Right cardiac atrium (tissue), 5 donors: ENCODE data around the gene FRK. TPM values are rescaled to one million over a fixed set of nuclear protein-coding genes. Genes with fewer than 3 reads are reported as not detected.

ENCODE experiments used
- ATAC-seq, 2 donors: fragments of 200-7000 bp; cut with Tn5 transposase; one replicate each; pipeline versions ENCODE4 v1.8.0 to v1.9.1; 2020; ENCODE audit warnings: moderate library complexity in 2 of 2, mild to moderate bottlenecking in 1 of 2
- DNase-seq, 3 donors: peaks; one replicate each; pipeline ENCODE4 v3.0.0-alpha.2; 2020
- H3K27ac ChIP-seq: one replicate; pipeline ENCODE4 v1.5.1; 2013; ENCODE audit warnings: mild to moderate bottlenecking, low read length, control low read depth, moderate library complexity
- H3K27me3 ChIP-seq: one replicate; pipeline ENCODE4 v1.6.1; 2013; ENCODE audit not compliant: control insufficient read depth, insufficient read depth
- H3K4me1 ChIP-seq: one replicate; pipeline ENCODE4 v1.6.1; 2013; ENCODE audit warnings: low read length; ENCODE audit not compliant: control insufficient read depth, insufficient read depth
- H3K4me3 ChIP-seq: one replicate; pipeline ENCODE4 v1.5.1; 2013; ENCODE audit warnings: low read length, control low read depth
- H3K9me3 ChIP-seq: one replicate; pipeline ENCODE4 v1.6.1; 2013; ENCODE audit warnings: low read length; ENCODE audit not compliant: control insufficient read depth
- WGBS: extraction: QIAGEN DNeasy Blood & Tissue Kit; methylation state at CpG from one replicate; pipeline ENCODE4 v1.1.7; 2013; 5-methylcytosine and 5-hydroxymethylcytosine counted together
- intact Hi-C, 4 donors: fragments of 100-400 bp; cut with DNase I; formaldehyde crosslinking; loops; one replicate each; pipeline versions ENCODE4 v1.11.0 to v1.14.0; 2022 to 2023
- polyA plus RNA-seq: library from polyadenylated mRNA; stranded (reverse); fragments of 200-250 nt; gene quantifications from one replicate; pipeline ENCODE4 v1.2.3, GENCODE V29; 2013
- total RNA-seq, 4 donors: library from RNA; stranded (reverse); fragmentation: NEBNext Ultra II Directional; extraction: Animal tissue kit (Norgen Biotek cat#: 25700); gene quantifications; one replicate each; pipeline ENCODE4 v1.2.1, GENCODE V29; 2021
- donor health status: healthy with polysubstance abuse.
- donor health status: DM: no; HTN: yes; CAD: no.
- donor health status: DM: no; HTN: no; CAD: no.
- donor health status: DM: no; HTN: yes; CAD: no; lungs with severe emphysema.
- donor health status: DM: yes; HTN: yes; CAD: no.

The FRK gene
- total and polyA plus RNA-seq, 5 donors, result 1.00 to 5.8 (median 4.3) TPM

DNA sequence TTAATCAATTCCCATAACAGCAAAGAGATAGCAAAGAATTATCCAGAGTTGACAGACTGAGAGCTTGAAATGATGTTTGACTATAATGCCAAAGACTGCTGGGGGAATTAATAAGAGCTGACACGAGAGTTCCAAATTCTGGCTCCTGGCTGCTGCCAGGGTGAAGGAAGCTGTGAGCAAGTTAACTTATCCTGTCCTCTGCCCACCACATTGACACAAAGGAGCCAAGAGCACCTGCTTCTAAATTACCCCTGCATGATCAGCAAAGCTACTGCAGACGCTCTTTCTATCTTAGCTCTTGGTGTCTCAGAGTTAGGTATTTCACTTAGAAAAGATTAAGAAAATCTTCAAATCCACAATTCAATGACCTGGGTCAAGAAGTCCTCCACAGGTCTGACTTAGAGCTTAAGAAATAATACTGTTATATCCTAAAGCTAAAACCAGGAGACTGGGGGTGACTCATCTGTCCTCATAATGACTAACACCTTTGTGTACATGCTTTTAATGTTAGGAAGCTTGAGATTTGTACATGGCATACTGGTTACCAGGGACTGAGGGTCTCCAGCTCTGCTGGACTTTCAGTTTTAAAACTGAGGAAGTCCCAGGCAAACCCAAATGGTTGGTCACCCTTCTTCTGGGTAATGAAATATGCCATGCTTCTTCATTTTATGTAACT lies 13.2 kb upstream of the FRK start:
- Histone ChIP-seq H3K27ac (no peak overlapping the region), H3K4me3 (no peak overlapping the region), H3K27me3 (no peaks in the 10 kb centered on the region), H3K9me3 (no peaks in the 10 kb centered on the region), H3K4me1 (peaks cover 1% of the 10 kb centered on the region)
- intact Hi-C loops, result no loop called here
- ATAC-seq, result no peak
- no peak for DNase-seq
- WGBS, result 66% methylated on average over 2 of the region's 2 CpGs

DNA sequence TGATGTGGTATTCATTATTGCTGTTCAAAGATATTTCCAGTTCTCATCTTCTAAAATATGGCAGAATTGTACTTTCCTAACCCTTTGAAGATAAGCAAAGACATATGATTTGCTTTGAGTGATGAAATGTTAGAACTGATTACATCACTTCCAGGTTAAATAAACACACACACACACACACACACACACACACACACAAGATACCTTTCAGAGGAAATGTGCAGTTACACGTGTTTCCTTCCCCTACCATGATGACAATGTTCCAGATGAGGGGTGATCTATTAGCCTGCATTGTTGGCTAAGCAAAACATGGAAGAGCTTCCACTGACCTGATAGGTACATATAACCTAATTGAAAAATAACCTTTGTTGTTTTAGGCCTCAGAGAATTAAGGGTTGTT lies 11.7 kb upstream of the FRK start:
- Histone ChIP-seq H3K4me1 (peaks cover 1% of the 10 kb centered on the region), H3K4me3 (no peak overlapping the region), H3K9me3 (no peaks in the 10 kb centered on the region), H3K27me3 (no peaks in the 10 kb centered on the region), H3K27ac (no peak overlapping the region)
- ATAC-seq (no peak), DNase-seq (no peak)
- intact Hi-C loops, result no loop called here
- 56% methylated on average over 1 of the region's 1 CpG for WGBS

GRCh38 chr6:116070616-116071389 lies 10.1 kb upstream of the FRK start:
- DNase-seq (no peak), ATAC-seq (no peak)
- WGBS, result 54% methylated on average over 2 of the region's 2 CpGs
- Histone ChIP-seq H3K27ac (no peak overlapping the region), H3K27me3 (no peaks in the 10 kb centered on the region), H3K9me3 (no peaks in the 10 kb centered on the region), H3K4me3 (no peak overlapping the region), H3K4me1 (peaks cover 1% of the 10 kb centered on the region)
- intact Hi-C loops, result no loop called here

DNA sequence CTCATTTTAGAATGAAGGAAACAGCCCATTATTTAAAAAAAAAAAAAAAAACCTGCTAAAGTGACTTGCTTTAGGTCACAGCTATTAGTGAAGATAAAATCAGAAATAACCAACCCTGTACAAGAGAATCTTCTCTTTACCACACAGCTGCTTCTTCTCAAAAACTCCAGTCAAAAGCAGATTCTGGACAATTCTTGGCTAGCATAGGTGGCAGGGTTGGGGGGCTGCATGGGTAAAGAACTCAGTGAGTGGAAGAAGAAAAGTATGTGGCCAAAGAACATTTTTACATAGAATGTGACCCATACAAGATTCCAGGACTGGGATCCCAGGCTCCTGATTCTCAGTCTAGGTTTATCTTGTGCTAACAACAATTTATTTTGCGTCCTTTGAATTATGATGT lies 9.4 kb upstream of the FRK start:
- 79% methylated on average over 1 of the region's 1 CpG for WGBS
- no peaks in the 10 kb centered on the region for H3K27me3 ChIP-seq
- no peak overlapping the region for H3K4me3 ChIP-seq
- no peaks in the 10 kb centered on the region for H3K9me3 ChIP-seq
- ATAC-seq (no peak), DNase-seq (no peak)
- intact Hi-C loops, result no loop called here
- peaks cover 1% of the 10 kb centered on the region for H3K4me1 ChIP-seq
- no peak overlapping the region for H3K27ac ChIP-seq

- Histone ChIP-seq H3K27me3 (no peaks in the 10 kb centered on the region), H3K27ac (no peak overlapping the region), H3K4me1 (no peaks in the 10 kb centered on the region), H3K4me3 (no peak overlapping the region), H3K9me3 (no peaks in the 10 kb centered on the region)
- ATAC-seq (no peak), DNase-seq (no peak)
- 83% methylated on average over 2 of the region's 2 CpGs for WGBS
- intact Hi-C loops, result no loop called here
Observed at GRCh38 chr6:116066789-116067188, 6.1 kb upstream of the FRK start.

DNA sequence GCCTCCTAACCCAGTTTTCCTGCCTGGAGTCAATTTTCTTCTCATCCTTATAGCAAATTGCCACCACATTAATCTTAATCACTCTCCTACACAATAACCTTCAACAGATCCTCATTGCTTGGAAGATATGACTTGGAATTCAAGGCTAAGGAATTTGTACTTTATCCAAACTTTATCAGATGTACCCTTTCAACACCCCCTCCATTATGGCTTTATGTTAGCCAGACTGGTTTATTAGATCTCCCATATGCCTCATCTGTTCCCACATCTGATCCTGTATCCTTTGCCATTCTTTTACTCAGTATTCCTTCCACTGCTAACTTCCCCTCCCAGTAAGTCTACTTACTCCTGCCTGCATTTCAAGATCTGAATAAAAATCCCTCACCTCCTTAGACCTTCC lies 4.0 kb upstream of the FRK start:
- intact Hi-C loops, result no loop called here
- Histone ChIP-seq H3K4me3 (no peak overlapping the region), H3K27me3 (no peaks in the 10 kb centered on the region), H3K9me3 (no peaks in the 10 kb centered on the region), H3K4me1 (no peaks in the 10 kb centered on the region), H3K27ac (no peak overlapping the region)
- DNase-seq (no peak), ATAC-seq (no peak)

DNA sequence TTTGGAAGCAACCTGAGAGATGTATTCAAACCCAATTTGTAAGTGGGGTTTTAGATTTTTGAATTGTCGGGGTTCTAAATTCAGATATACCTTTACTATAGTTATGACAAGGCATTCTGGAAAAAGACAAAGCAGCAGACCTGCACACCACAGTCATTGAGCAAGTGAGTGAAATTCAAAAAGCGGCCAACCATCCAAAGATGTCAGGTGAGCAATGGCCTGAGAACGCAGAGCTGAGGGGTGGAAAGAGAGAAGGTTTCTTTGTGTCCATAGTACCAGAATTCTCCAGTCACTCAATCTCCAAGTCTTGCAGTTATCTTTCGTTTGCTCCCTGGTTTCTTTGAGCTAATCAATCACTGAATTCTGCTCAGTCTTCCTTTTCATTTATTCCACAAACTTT lies 1.8 kb upstream of the FRK start:
- WGBS, result 89% methylated on average over 4 of the region's 4 CpGs
- Histone ChIP-seq H3K4me1 (no peaks in the 10 kb centered on the region), H3K4me3 (no peak overlapping the region), H3K27me3 (no peaks in the 10 kb centered on the region), H3K9me3 (no peaks in the 10 kb centered on the region), H3K27ac (no peak overlapping the region)
- ATAC-seq, result no peak
- DNase-seq, result no peak
- intact Hi-C loops, result no loop called here

- WGBS, result 60% methylated on average over 13 of the region's 13 CpGs
- Histone ChIP-seq H3K4me1 (no peaks in the 10 kb centered on the region), H3K27ac (no peak overlapping the region), H3K4me3 (peak overlapping the region; percentile 63), H3K27me3 (no peaks in the 10 kb centered on the region), H3K9me3 (no peaks in the 10 kb centered on the region)
- peak; percentile 49 to 50 for ATAC-seq
- intact Hi-C loops, result no loop called here
- DNase-seq, result peak in 1 of 3 donors; percentile 24
Observed at GRCh38 chr6:116059713-116060571, 749 bp downstream of the FRK start.

DNA sequence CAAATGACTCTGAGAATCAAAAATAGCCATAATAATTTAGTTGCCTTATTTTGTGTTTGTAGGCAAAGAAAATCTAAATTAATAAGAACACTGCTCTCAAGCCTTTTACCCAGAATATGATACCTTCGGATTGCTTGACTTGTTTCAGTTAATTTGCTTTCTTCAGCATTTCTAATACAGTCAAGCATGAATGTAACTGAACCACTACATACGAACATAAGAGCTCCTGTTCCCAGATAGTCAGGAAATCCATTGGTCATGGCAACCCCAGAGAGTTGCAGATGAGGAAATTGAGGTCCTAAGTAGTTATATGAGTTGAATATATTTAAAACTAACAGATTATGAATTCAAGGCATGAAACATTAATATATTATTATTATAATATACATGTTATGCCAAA lies 2.9 kb downstream of the FRK start:
- Histone ChIP-seq H3K4me3 (no peak overlapping the region), H3K4me1 (no peaks in the 10 kb centered on the region), H3K9me3 (no peaks in the 10 kb centered on the region), H3K27me3 (no peaks in the 10 kb centered on the region), H3K27ac (no peak overlapping the region)
- 72% methylated on average over 2 of the region's 2 CpGs for WGBS
- no peak for ATAC-seq
- intact Hi-C loops, result no loop called here
- DNase-seq, result no peak

DNA sequence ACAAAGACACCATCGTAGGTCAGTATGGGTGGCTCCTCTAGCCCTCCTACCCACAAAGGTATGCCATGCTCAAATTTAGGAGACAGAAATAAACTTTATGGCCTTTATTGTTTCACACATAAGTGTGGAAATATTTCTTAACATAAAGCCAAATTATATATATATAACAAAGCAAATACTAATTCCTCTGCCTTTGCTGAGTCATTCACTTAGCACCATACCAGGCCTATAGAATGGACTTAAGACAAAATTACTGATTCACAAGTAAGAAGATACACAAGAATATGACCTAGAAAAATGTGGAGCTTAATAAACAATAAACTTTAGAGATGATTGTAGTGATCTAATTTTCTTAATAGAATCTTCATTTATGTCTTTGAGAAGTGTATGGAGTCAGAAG lies 5.2 kb downstream of the FRK start:
- intact Hi-C loops, result no loop called here
- H3K4me3 ChIP-seq, result no peak overlapping the region
- no peak for DNase-seq
- no peaks in the 10 kb centered on the region for H3K9me3 ChIP-seq
- H3K27ac ChIP-seq, result no peak overlapping the region
- no peak for ATAC-seq
- H3K27me3 ChIP-seq, result no peaks in the 10 kb centered on the region
- no peaks in the 10 kb centered on the region for H3K4me1 ChIP-seq
- 86% methylated on average over 1 of the region's 1 CpG for WGBS

- intact Hi-C loops, result no loop called here
Observed at GRCh38 chr6:116051244-116051643, 9.4 kb downstream of the FRK start.

More at GRCh38 chr6:116051244-116051643, 9.4 kb downstream of the FRK start:
- no peaks in the 10 kb centered on the region for H3K9me3 ChIP-seq
- no peak overlapping the region for H3K4me3 ChIP-seq
- no peak overlapping the region for H3K27ac ChIP-seq
- no peaks in the 10 kb centered on the region for H3K4me1 ChIP-seq
- WGBS, result 90% methylated on average over 3 of the region's 3 CpGs
- H3K27me3 ChIP-seq, result no peaks in the 10 kb centered on the region
- no peak for DNase-seq
- ATAC-seq, result no peak
